Ishikawa (cell line): ENCODE data around the gene ARSA.

Experiments
- CEBPB ChIP-seq: IDR thresholded peaks from 2 replicates; pipeline ENCODE4 v1.6.1; 2012
- CREB1 ChIP-seq: IDR thresholded peaks from 2 replicates; pipeline ENCODE4 v1.6.1; 2012; ENCODE audit warnings: low read depth
- EGR1 ChIP-seq: IDR thresholded peaks from 2 replicates; pipeline ENCODE4 v1.6.1; 2012
- EP300 ChIP-seq: IDR thresholded peaks from 2 replicates; pipeline ENCODE4 v1.6.1; 2012; ENCODE audit warnings: borderline replicate concordance
- FOXM1 ChIP-seq: IDR thresholded peaks from 2 replicates; pipeline ENCODE4 v1.6.1; 2012; ENCODE audit warnings: low read depth, borderline replicate concordance
- NFIC ChIP-seq: IDR thresholded peaks from 2 replicates; pipeline ENCODE4 v1.6.1; 2012
- RAD21 ChIP-seq: IDR thresholded peaks from 2 replicates; pipeline ENCODE4 v1.6.1; 2012; ENCODE audit warnings: low read depth
- REST ChIP-seq: IDR thresholded peaks from 2 replicates; pipeline ENCODE4 v1.6.1; 2012; ENCODE audit warnings: low read depth, mild to moderate bottlenecking
- TAF1 ChIP-seq: IDR thresholded peaks from 2 replicates; pipeline ENCODE4 v1.6.1; 2012; ENCODE audit warnings: low read depth, mild to moderate bottlenecking
- TCF12 ChIP-seq: IDR thresholded peaks from 2 replicates; pipeline ENCODE4 v1.6.1; 2012; ENCODE audit warnings: low read depth
- TEAD4 ChIP-seq: IDR thresholded peaks from 2 replicates; pipeline ENCODE4 v1.6.1; 2012
- YY1 ChIP-seq: IDR thresholded peaks from 2 replicates; pipeline ENCODE4 v1.6.1; 2012; ENCODE audit warnings: low read depth
- ZBTB7A ChIP-seq: IDR thresholded peaks from 2 replicates; pipeline ENCODE4 v1.6.1; 2012; ENCODE audit warnings: low read depth
- TF ChIP-seq, protein P1 (sequence below): IDR thresholded peaks from 2 replicates; pipeline ENCODE4 v1.6.1; 2012
- TF ChIP-seq, protein P2 (sequence below): IDR thresholded peaks from 2 replicates; pipeline ENCODE4 v1.6.1; 2012

The ARSA gene

DNA sequence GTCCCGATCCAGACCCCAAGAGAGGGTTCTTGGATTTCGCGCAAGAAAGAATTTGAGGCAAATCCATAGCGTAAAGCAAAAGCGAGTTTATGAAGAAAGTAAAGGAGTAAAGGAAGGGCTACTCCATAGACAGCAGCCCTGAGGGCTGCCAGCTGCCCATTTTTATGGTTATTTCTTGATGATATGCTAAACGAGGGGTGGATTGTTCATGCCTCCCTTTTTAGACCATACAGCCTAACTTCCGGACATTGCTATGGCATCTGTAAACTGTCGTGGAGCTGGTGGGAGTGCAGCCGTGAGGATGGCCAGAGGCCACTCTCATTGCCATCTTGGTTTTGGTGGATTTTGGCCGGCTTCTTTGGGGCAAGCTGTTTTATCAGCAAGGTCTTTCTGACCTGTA is 25.3 kb upstream of the ARSA start:
- TF ChIP-seq NFIC (no peak), TAF1 (no peak), FOXM1 (no peak), TEAD4 (no peak), YY1 (no peak), TCF12 (no peak), EGR1 (no peak), ZBTB7A (no peak), REST (no peak), RAD21 (no peak), CEBPB (no peak), CREB1 (no peak), EP300 (no peak)
- TF ChIP-seq, protein P1, sequence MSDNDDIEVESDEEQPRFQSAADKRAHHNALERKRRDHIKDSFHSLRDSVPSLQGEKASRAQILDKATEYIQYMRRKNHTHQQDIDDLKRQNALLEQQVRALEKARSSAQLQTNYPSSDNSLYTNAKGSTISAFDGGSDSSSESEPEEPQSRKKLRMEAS = no peak
- TF ChIP-seq, protein P2, sequence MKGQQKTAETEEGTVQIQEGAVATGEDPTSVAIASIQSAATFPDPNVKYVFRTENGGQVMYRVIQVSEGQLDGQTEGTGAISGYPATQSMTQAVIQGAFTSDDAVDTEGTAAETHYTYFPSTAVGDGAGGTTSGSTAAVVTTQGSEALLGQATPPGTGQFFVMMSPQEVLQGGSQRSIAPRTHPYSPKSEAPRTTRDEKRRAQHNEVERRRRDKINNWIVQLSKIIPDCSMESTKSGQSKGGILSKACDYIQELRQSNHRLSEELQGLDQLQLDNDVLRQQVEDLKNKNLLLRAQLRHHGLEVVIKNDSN = no peak

DNA sequence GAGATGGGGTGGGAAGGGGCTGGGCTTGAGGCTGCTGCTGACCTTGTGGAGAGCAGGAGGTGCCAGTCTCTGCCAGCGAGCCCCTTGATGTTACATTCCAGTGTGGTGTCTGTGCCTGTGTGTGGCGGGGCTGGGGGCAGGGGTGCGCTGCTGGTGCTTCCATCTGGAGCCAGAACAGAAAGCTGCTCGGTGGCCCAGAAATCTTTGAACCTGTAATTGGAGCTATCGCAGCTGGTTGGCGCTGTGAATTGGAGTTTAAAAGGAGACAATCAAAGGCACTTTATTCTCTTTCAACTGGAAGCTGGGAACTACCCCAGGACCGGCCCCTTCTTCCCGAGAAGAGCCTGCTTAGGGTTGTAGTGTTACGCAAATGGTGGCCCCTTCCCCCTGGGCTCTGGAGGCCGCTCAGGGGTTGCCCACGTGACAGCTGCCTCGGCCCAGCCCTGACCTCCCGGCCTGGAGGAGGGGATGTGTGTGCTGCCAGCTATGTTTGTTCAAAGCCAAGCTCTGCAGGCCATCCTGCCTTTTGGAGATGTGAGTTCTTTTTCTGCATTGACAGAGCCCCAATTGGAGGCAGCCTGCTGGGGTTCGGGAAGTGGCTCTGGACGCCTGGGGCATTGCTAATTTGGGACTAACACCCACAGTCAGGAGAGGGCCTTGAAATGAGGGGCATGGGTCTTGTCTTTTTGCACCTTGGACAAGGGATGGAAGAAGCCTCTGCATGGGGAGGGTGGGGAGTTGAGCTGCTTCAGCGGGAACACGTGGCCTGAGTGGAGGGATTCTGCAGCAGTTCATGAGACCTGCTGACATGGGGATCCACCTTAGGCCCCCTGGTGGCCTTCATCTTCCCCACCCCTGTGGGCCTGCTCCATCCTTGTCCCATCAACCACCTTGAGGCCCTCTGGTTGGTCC is 14.0 kb upstream of the ARSA start:
- no peak for TF ChIP-seq REST
- peak; percentile 3; the same call in 1 of the 2 replicates for TF ChIP-seq RAD21
- TF ChIP-seq, protein P2 = 0 out of 2 replicates have a peak, but pooled peaks have one; percentile 18

DNA sequence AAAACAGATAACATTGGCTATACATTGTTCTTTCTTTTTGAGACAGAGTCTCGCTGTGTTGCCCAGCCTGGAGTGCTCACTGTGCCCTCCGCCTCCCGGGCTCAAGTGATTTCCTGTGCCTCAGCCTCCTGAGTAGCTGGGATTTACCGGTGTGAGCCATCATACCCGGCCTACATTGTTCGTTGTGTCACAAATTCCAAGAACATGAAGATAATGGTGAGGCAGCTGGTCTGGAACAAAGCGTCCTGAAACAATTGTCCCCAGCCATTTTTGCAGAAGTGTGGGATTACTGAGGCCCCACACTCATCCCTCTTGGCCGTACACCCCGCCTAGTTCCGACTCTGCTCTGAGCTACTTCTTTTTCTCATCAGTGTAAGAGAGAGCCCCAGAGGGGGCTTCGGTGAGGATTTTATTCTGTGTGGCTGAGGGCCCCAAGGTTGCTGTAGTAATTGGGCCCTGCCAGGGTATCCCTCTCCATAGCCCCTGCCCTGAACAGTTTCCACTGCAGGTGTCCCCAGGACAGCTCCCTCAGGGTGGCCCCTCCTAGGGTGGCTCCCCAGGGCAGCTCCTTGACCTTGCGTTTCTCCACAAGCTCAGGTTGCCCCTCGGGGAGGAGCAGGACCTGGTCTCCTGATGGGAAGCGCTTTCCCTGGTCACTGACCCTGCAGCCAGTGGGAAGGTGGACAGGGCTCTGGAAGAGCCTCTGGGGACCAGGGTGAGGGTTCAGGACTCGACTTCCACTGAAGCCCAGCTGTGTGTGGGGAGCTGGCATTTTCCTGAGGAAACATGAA is 13.1 kb upstream of the ARSA start:
- no peak for TF ChIP-seq EGR1
- TF ChIP-seq CREB1 = no peak
- TF ChIP-seq, protein P2 = no peak
- TF ChIP-seq CEBPB = no peak
- no peak for TF ChIP-seq EP300
- no peak for TF ChIP-seq TEAD4
- no peak for TF ChIP-seq TCF12
- TF ChIP-seq TAF1 = no peak
- TF ChIP-seq NFIC = no peak
- TF ChIP-seq FOXM1 = no peak
- TF ChIP-seq, protein P1 = no peak
- no peak for TF ChIP-seq RAD21
- TF ChIP-seq ZBTB7A = no peak
- TF ChIP-seq YY1 = no peak
- no peak for TF ChIP-seq REST
